DND-41 (cell line): ENCODE measurements around the gene TRHDE.

ENCODE experiments used
- EZH2 ChIP-seq: IDR thresholded peaks from 3 replicates; pipeline ENCODE4 v1.6.1; 2012; ENCODE audit warnings: borderline replicate concordance, low read depth, mild to moderate bottlenecking, moderate library complexity, low read length, inconsistent platforms; ENCODE audit not compliant: severe bottlenecking
- TF ChIP-seq, protein P1 (sequence below): IDR thresholded peaks from 2 replicates; pipeline ENCODE4 v1.5.1; 2012; ENCODE audit warnings: borderline replicate concordance, low read length, moderate library complexity, mild to moderate bottlenecking; ENCODE audit not compliant: poor library complexity, severe bottlenecking; ENCODE audit errors: extremely low read depth

- TF ChIP-seq, protein P1, sequence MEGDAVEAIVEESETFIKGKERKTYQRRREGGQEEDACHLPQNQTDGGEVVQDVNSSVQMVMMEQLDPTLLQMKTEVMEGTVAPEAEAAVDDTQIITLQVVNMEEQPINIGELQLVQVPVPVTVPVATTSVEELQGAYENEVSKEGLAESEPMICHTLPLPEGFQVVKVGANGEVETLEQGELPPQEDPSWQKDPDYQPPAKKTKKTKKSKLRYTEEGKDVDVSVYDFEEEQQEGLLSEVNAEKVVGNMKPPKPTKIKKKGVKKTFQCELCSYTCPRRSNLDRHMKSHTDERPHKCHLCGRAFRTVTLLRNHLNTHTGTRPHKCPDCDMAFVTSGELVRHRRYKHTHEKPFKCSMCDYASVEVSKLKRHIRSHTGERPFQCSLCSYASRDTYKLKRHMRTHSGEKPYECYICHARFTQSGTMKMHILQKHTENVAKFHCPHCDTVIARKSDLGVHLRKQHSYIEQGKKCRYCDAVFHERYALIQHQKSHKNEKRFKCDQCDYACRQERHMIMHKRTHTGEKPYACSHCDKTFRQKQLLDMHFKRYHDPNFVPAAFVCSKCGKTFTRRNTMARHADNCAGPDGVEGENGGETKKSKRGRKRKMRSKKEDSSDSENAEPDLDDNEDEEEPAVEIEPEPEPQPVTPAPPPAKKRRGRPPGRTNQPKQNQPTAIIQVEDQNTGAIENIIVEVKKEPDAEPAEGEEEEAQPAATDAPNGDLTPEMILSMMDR = no peak
- TF ChIP-seq EZH2 = no peak
Observed at GRCh38 chr12:72313806-72314205, 41.6 kb downstream of the TRHDE start.
